Measurements from ENCODE around the gene VEGFC.

Gene VEGFC, protein sequence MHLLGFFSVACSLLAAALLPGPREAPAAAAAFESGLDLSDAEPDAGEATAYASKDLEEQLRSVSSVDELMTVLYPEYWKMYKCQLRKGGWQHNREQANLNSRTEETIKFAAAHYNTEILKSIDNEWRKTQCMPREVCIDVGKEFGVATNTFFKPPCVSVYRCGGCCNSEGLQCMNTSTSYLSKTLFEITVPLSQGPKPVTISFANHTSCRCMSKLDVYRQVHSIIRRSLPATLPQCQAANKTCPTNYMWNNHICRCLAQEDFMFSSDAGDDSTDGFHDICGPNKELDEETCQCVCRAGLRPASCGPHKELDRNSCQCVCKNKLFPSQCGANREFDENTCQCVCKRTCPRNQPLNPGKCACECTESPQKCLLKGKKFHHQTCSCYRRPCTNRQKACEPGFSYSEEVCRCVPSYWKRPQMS

DNA sequence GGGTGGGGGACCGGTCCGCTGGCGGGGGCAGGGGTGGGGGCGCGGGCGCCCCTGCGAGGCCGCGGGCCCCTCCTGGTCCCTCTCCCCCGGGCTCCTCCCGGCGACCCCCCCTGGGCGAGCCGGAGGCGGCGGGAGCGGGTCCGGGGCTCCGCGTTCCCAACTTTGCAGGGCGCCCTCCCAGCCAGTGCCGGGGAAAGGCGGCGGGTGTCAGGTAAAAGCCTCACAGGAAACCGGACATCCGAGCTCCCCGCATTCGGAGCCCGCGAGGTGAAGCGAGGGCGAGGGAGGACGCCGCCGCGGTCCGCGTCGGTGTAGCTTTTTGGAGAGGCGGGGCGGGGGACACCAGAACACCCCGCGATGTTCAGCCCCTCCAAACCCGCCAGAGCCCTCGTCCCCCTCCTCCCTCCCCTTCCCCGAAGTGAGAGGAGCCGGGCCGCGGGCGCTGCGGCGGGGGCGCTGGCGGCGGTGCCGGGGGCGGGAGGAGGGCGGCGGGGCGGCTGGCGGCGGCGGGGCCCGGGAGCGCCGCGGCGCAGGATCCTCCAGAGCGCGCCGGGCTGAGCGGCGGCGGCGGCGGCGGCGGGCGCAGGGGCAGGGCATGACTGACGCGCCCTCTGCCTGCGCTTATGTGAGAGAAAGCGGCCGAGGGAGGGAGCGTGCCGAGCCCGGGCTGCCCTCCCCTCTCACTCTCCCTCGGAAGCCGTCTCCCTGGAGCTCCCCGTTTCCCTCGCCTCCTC, at the start of gene VEGFC:
Gene VEGFC (minus strand): TSS at position 597 of the 734 bp plus-strand sequence. CDS start 611 bp downstream, outside the sequence.
- peak; percentile 62 for DNase-seq (ENCODE audit: low spot score)
- TF ChIP-seq, protein P1, sequence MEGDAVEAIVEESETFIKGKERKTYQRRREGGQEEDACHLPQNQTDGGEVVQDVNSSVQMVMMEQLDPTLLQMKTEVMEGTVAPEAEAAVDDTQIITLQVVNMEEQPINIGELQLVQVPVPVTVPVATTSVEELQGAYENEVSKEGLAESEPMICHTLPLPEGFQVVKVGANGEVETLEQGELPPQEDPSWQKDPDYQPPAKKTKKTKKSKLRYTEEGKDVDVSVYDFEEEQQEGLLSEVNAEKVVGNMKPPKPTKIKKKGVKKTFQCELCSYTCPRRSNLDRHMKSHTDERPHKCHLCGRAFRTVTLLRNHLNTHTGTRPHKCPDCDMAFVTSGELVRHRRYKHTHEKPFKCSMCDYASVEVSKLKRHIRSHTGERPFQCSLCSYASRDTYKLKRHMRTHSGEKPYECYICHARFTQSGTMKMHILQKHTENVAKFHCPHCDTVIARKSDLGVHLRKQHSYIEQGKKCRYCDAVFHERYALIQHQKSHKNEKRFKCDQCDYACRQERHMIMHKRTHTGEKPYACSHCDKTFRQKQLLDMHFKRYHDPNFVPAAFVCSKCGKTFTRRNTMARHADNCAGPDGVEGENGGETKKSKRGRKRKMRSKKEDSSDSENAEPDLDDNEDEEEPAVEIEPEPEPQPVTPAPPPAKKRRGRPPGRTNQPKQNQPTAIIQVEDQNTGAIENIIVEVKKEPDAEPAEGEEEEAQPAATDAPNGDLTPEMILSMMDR (IDR thresholded peaks at IDR 0.05; ENCODE audit: extremely low read depth, missing control alignments) = no peak

DNA sequence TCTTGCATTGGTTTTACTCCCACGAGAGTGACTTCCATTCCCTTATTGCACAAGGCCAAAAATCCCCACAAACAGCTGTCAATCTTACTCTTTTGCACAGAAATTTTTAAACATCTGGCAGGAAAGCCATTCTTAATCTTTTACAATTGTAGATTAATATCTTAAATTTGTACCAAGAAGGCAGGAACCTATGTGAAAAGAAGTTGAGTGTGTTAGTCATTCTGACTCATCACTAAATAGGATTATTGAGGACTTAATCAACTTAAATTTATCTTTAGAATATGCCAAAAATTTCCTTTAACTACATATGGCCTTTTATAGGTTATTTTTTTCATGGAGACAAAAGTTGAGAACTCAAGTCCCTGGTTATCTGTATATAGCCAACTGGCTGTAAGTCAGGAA, 49.0 kb upstream of the VEGFC start:
- DNase-seq (ENCODE audit: low spot score) = no peak
- TF ChIP-seq, protein P1 (IDR thresholded peaks at IDR 0.05; ENCODE audit: extremely low read depth, missing control alignments) = no peak

DNA sequence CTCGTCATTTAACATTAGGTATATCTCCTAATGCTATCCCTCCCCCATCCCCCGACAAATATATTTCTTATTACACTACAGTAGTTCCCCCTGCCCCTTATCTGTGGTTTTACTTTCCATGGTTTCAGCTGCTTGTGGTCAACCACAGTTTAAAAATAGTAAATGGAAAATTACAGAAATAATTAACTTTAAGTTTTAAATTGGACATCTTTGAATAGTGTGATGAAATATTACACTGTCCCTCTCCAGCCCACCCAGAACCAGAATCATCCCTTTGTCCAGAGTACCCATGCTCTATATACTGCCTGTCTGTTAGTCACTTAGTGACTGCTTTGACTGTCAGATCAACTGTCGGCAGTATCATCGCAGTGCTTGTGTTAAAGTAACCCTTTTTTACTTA, 47.4 kb upstream of the VEGFC start:
- DNase-seq (ENCODE audit: low spot score) = no peak
- TF ChIP-seq, protein P1 (IDR thresholded peaks at IDR 0.05; ENCODE audit: extremely low read depth, missing control alignments) = no peak

DNA sequence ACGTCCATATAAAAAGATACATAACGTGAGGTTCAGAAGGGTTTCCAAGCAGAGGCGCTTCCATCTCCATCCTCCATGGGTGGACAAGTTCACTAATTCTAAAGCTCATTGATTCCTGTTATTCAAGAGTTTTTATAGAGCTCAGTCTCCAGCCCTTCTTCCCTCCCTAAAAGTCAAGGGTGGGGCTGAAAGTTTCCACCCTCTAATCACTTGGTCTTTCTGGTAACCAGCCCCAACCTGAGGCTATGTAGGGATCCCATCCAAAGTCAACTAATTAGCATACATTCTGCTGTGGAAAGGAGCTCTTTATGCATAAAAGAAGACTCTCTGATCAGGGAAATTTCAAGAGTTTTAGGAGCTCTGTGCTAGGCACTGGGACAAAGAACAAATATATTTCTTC, 46.9 kb upstream of the VEGFC start:
- no peak for DNase-seq (ENCODE audit: low spot score)
- TF ChIP-seq, protein P1 (IDR thresholded peaks at IDR 0.05; ENCODE audit: extremely low read depth, missing control alignments) = no peak

DNA sequence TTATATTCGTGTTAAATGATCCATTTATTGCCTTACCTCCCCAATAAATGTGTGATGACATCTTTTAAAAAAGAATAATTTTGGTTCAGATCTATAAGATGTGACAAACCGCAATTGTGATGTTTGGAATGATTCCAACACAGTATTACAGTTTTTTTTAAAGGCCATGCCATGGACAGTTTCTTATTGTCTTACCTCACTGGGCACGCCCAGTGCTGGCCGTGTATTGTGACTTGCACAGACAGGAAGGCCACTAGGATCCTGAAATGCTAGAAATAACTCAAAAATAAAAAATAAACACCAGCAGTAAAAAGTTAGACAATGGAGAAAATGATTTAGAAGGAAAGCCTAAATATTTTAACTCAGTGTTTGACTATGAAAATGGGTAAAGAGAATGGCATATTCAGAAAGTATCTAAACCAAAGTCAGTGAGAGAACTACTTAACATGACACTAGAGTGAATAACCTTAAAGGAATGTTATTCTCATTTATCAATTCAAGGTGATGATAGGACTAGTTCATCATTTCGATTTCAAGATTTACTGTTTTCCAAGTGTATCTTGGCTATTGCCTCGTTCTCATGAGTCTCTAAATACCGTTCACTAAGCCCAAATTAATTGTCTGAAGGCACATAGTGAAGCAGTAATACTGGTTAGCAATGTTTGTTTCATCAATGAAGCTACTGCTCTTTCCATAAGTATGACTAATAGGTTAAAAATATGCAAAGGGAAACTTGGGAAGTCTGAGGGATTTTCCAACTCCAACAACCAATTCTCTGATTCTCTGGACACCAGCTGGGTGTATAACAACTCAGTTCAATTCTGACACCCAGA, 46.1 kb upstream of the VEGFC start:
- DNase-seq (ENCODE audit: low spot score) = no peak
- TF ChIP-seq, protein P1 (IDR thresholded peaks at IDR 0.05; ENCODE audit: extremely low read depth, missing control alignments) = no peak

DNA sequence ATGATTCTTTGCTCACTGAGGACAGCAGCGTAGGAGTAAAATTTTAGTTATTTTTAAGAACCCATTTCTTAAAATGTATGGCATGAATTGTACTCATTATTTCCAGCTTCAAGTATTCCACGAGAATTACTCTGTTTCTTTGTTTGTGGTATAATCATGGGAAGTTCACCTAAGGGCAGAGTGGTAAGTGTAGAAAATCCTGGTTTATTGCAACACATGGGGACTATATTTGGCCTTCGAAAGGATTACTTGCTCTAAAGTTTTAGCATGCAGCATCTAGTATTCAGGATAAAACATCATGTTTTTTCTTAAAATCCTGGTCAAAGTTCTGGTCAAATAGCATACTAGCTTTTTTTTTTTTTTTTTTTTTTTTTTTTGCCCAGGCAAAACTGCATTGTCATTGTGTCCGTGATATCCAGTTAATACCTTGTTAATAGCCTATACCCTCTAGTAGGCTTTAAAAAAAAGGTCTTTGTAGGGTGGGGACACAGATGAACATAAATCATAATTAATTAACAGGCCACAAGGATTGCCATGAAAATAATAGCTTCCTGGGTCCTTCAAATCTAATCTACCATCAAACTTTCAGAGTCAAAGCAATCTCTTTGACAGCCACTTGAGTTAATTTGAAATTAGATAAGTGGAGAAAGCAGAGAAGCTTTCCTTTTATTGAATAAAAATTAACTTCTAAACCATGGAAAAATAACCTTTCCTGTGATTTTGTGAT, 44.6 kb upstream of the VEGFC start:
- DNase-seq (ENCODE audit: low spot score) = no peak
- TF ChIP-seq, protein P1 (IDR thresholded peaks at IDR 0.05; ENCODE audit: extremely low read depth, missing control alignments) = no peak
